ENCODE results near the gene KIF5B. TPM values are rescaled to one million over a fixed set of nuclear protein-coding genes. Genes with fewer than 3 reads are reported as not detected.

KIF5B gene
- total RNA-seq, 4 donors from 2014 or later: 83.6 to 115 (median 92.1) TPM

- 61 to 86% methylated on average over 3 of the region's 3 CpGs for WGBS, 2 donors
- no peak for DNase-seq
- peaks cover 13 to 24% of the 10 kb centered on the region in 2 donors for H3K4me1 ChIP-seq
- no peaks in the 10 kb centered on the region for H3K27me3 ChIP-seq
- TF ChIP-seq CTCF (IDR thresholded peaks at IDR 0.05) (no peak), POLR2A (IDR thresholded peaks at IDR 0.05) (no peak)
- no peaks in the 10 kb centered on the region for H3K9me3 ChIP-seq
- H3K27ac ChIP-seq: no peak overlapping the region
- H3K36me3 ChIP-seq: no peaks in the 10 kb centered on the region
- H3K4me3 ChIP-seq (replicated peaks in 1 of 3): no peak overlapping the region
- intact Hi-C loops (cut with DNase I): no loop called here
Measured at GRCh38 chr10:31959461-31960173, 96.6 kb downstream of the KIF5B start.

Small RNAs within 50 kb of the gene (small RNA-seq; reads per million reads assigned to genes)
- gene RF00019 (not detected), gene RN7SL825P (not detected)

Other genes starting within 250 kb of the KIF5B start
- gene ARHGAP12, start 127.6 kb downstream of the KIF5B start, total RNA-seq: 10 to 100 TPM; 49.9 to 67.6 (median 60.8) TPM

Measured in thyroid gland (tissue), 4 donors.